ENCODE data around the gene PRPF38B.

PRPF38B gene

GRCh38 chr1:108717774-108718316, 25.7 kb downstream of the PRPF38B start:
- no peak for DNase-seq (ENCODE audit: low spot score)

- no peak for DNase-seq (ENCODE audit: low spot score)
Observed at GRCh38 chr1:108718927-108719655, 27.0 kb downstream of the PRPF38B start.

GRCh38 chr1:108719656-108720435, 27.7 kb downstream of the PRPF38B start:
- peak; percentile 86 for DNase-seq (ENCODE audit: low spot score)

GRCh38 chr1:108722292-108722691, 30.2 kb downstream of the PRPF38B start:
- DNase-seq (ENCODE audit: low spot score) = no peak

- no peak for DNase-seq (ENCODE audit: low spot score)
Observed at GRCh38 chr1:108725906-108726305, 33.8 kb downstream of the PRPF38B start.

GRCh38 chr1:108728327-108728923, 36.3 kb downstream of the PRPF38B start:
- DNase-seq (ENCODE audit: low spot score) = no peak

GRCh38 chr1:108729481-108729880, 37.4 kb downstream of the PRPF38B start:
- no peak for DNase-seq (ENCODE audit: low spot score)

- DNase-seq (ENCODE audit: low spot score) = peak; percentile 47
Observed at GRCh38 chr1:108732398-108732797, 40.3 kb downstream of the PRPF38B start.

GRCh38 chr1:108734171-108734865, 42.2 kb downstream of the PRPF38B start:
- DNase-seq (ENCODE audit: low spot score) = no peak

- DNase-seq (ENCODE audit: low spot score) = no peak
Observed at GRCh38 chr1:108742253-108742652, 50.1 kb downstream of the PRPF38B start.

- DNase-seq (ENCODE audit: low spot score) = no peak
Observed at GRCh38 chr1:108745980-108746381, 53.9 kb downstream of the PRPF38B start.

- DNase-seq (ENCODE audit: low spot score) = peak; percentile 98
Observed at GRCh38 chr1:108746382-108747170, 54.5 kb downstream of the PRPF38B start, which contains the start of gene STXBP3. Gene STXBP3 (plus strand): TSS chr1:108746674. CDS start chr1:108746738, 64 bp downstream.

- peak; percentile 89 for DNase-seq (ENCODE audit: low spot score)
Observed at GRCh38 chr1:108747171-108747850, 55.2 kb downstream of the PRPF38B start.

- no peak for DNase-seq (ENCODE audit: low spot score)
Observed at GRCh38 chr1:108747898-108748297, 55.8 kb downstream of the PRPF38B start.

- DNase-seq (ENCODE audit: low spot score) = no peak
Observed at GRCh38 chr1:108749081-108749480, 57.0 kb downstream of the PRPF38B start.

GRCh38 chr1:108750476-108751181, 58.5 kb downstream of the PRPF38B start:
- no peak for DNase-seq (ENCODE audit: low spot score)

All from GM03348 (cell line).